ENCODE results near the gene VAV2.

The VAV2 gene

DNA sequence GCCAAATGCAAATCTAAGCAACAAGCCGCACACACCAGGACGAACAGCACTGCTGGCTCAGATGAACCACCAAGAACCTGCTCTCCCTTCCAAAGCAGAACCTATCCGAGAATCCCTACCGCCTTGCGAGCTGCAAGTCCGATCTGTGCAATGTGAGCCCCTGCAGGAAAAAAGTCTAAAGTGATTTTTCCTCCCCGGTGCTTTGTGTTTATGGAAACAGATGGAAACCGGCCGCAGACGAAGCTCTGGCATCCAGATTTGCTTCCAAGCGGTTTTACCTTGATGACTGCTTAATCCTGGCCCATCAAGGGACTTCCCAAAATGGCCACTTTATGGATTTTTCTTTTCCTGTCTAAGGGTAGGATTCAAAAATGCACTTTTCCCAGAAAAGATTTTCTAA lies 112.5 kb downstream of the VAV2 start:
- H3K4ac ChIP-seq (ENCODE audit: low read depth, low read length): peak overlapping the region; percentile 92
- no peak overlapping the region for H3K9ac ChIP-seq (ENCODE audit: low read length)
- H3K9me3 ChIP-seq (ENCODE audit: insufficient read depth, low read depth, low read length): peaks cover 2% of the 10 kb centered on the region
- H3K79me1 ChIP-seq (ENCODE audit: low read length): peaks cover 90% of the 10 kb centered on the region
- peaks cover 89 to 90% of the 10 kb centered on the region in 2 experiments for H3K4me1 ChIP-seq (ENCODE audit: control insufficient read depth in 1 of 2, insufficient read depth in 2 of 2, low read length in 2 of 2)
- peak overlapping the region; percentile 44 for H4K8ac ChIP-seq (ENCODE audit: low read depth, low read length)
- no peak overlapping the region for H4K12ac ChIP-seq (ENCODE audit: low read depth, low read length)
- peaks cover 5 to 7% of the 10 kb centered on the region in 2 experiments for H3K36me3 ChIP-seq (ENCODE audit: control insufficient read depth in 1 of 2, insufficient read depth in 2 of 2, low read length in 2 of 2)
- H3K23ac ChIP-seq (ENCODE audit: low read length): no peak overlapping the region
- peak overlapping the region; percentile 98 for H3K27ac ChIP-seq (ENCODE audit: low read depth, low read length)
- peak overlapping the region; percentile 87 for H2BK12ac ChIP-seq (ENCODE audit: low read length)
- no CpG with 5 or more reads among the region's 11 CpGs for WGBS (ENCODE audit: extremely low coverage, insufficient coverage, insufficient read length)
- H3K18ac ChIP-seq (ENCODE audit: low read length): peak overlapping the region; percentile 86
- no peak overlapping the region for H3K4me2 ChIP-seq (ENCODE audit: low read length)
- peak overlapping the region; percentile 89 for H2AK5ac ChIP-seq (ENCODE audit: low read length)
- H2AFZ ChIP-seq (ENCODE audit: insufficient read depth, low read length, poor library complexity): no peak overlapping the region
- peaks cover 82% of the 10 kb centered on the region for H3K79me2 ChIP-seq (ENCODE audit: control insufficient read depth, insufficient read depth, low read length, poor library complexity)
- peak overlapping the region; percentile 99 for H2BK120ac ChIP-seq (ENCODE audit: insufficient read depth, low read length, poor library complexity)
- H3K14ac ChIP-seq (ENCODE audit: low read length): peak overlapping the region; percentile 90
- H3K27me3 ChIP-seq (ENCODE audit: insufficient read depth, low read length): no peaks in the 10 kb centered on the region
- DNase-seq: peak in 1 of 2 donors; percentile 35
- H2BK5ac ChIP-seq (ENCODE audit: low read depth, low read length, poor library complexity): peak overlapping the region; percentile 66
- peak overlapping the region; percentile 99 for H4K91ac ChIP-seq (ENCODE audit: low read depth, low read length)
- no peak overlapping the region for H3K4me3 ChIP-seq (ENCODE audit: low read depth, low read length)

- Histone ChIP-seq H4K12ac (ENCODE audit: low read depth, low read length) (no peak overlapping the region), H3K14ac (ENCODE audit: low read length) (peak overlapping the region; percentile 90), H4K91ac (ENCODE audit: low read depth, low read length) (peak overlapping the region; percentile 94), H3K79me1 (ENCODE audit: low read length) (peaks cover 92% of the 10 kb centered on the region), H3K4me2 (ENCODE audit: low read length) (no peak overlapping the region), H2AK5ac (ENCODE audit: low read length) (peak overlapping the region; percentile 89), H3K4me1 (ENCODE audit: control insufficient read depth in 1 of 2, insufficient read depth in 2 of 2, low read length in 2 of 2) (peaks cover 88 to 89% of the 10 kb centered on the region in 2 experiments), H3K4ac (ENCODE audit: low read depth, low read length) (peak overlapping the region; percentile 92), H3K4me3 (ENCODE audit: low read depth, low read length) (peak overlapping the region; percentile 4), H2BK12ac (ENCODE audit: low read length) (peak overlapping the region; percentile 87), H2AFZ (ENCODE audit: insufficient read depth, low read length, poor library complexity) (peak overlapping the region; percentile 41), H3K79me2 (ENCODE audit: control insufficient read depth, insufficient read depth, low read length, poor library complexity) (peaks cover 80% of the 10 kb centered on the region), H3K18ac (ENCODE audit: low read length) (peak overlapping the region; percentile 86), H3K23ac (ENCODE audit: low read length) (no peak overlapping the region), H4K8ac (ENCODE audit: low read depth, low read length) (peak overlapping the region; percentile 44), H2BK120ac (ENCODE audit: insufficient read depth, low read length, poor library complexity) (peak overlapping the region; percentile 99), H3K9ac (ENCODE audit: low read length) (no peak overlapping the region), H3K36me3 (ENCODE audit: control insufficient read depth in 1 of 2, insufficient read depth in 2 of 2, low read length in 2 of 2) (peaks cover 5 to 7% of the 10 kb centered on the region in 2 experiments), H3K9me3 (ENCODE audit: insufficient read depth, low read depth, low read length) (peaks cover 2% of the 10 kb centered on the region), H3K27me3 (ENCODE audit: insufficient read depth, low read length) (no peaks in the 10 kb centered on the region), H2BK5ac (ENCODE audit: low read depth, low read length, poor library complexity) (peak overlapping the region; percentile 99), H3K27ac (ENCODE audit: low read depth, low read length) (no peak overlapping the region)
- WGBS (ENCODE audit: extremely low coverage, insufficient coverage, insufficient read length): no CpG with 5 or more reads among the region's 13 CpGs
- no peak for DNase-seq
These were observed 113.7 kb downstream of the VAV2 start for GRCh38 chr9:133878402-133878801.

DNA sequence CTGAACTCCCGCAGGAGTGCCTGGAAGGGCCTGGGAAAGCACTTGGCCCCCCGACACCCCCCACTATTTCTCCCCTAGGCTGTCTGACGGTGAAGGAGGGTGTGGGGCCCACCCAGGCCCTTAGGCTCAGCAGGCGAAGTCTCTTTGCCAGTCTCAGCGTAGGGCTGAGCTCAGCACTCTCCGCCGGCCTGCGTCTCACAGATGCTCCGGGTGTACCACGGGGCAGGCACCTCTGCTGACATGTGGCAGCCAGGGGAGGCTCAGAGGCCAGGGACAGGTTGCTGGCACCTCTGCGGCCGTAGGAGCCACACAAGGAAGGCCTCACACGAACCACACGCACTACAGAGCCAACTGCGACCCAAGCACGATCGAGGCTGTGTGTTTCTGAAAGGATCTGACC lies 114.2 kb downstream of the VAV2 start:
- Histone ChIP-seq H2BK120ac (ENCODE audit: insufficient read depth, low read length, poor library complexity) (peak overlapping the region; percentile 99), H2AK5ac (ENCODE audit: low read length) (peak overlapping the region; percentile 89), H3K18ac (ENCODE audit: low read length) (peak overlapping the region; percentile 86), H4K8ac (ENCODE audit: low read depth, low read length) (peak overlapping the region; percentile 44), H3K9me3 (ENCODE audit: insufficient read depth, low read depth, low read length) (peaks cover 2% of the 10 kb centered on the region), H3K27me3 (ENCODE audit: insufficient read depth, low read length) (no peaks in the 10 kb centered on the region), H3K4me3 (ENCODE audit: low read depth, low read length) (peak overlapping the region; percentile 4), H3K4me1 (ENCODE audit: control insufficient read depth in 1 of 2, insufficient read depth in 2 of 2, low read length in 2 of 2) (peaks cover 88 to 89% of the 10 kb centered on the region in 2 experiments), H3K4me2 (ENCODE audit: low read length) (no peak overlapping the region), H3K4ac (ENCODE audit: low read depth, low read length) (peak overlapping the region; percentile 92), H3K27ac (ENCODE audit: low read depth, low read length) (peak overlapping the region; percentile 100), H2BK12ac (ENCODE audit: low read length) (peak overlapping the region; percentile 87), H3K79me2 (ENCODE audit: control insufficient read depth, insufficient read depth, low read length, poor library complexity) (peaks cover 82% of the 10 kb centered on the region), H3K79me1 (ENCODE audit: low read length) (peaks cover 92% of the 10 kb centered on the region), H4K91ac (ENCODE audit: low read depth, low read length) (peak overlapping the region; percentile 94), H3K14ac (ENCODE audit: low read length) (peak overlapping the region; percentile 90), H2AFZ (ENCODE audit: insufficient read depth, low read length, poor library complexity) (peak overlapping the region; percentile 41), H3K9ac (ENCODE audit: low read length) (no peak overlapping the region), H4K12ac (ENCODE audit: low read depth, low read length) (no peak overlapping the region), H3K23ac (ENCODE audit: low read length) (no peak overlapping the region), H3K36me3 (ENCODE audit: control insufficient read depth in 1 of 2, insufficient read depth in 2 of 2, low read length in 2 of 2) (peaks cover 5 to 7% of the 10 kb centered on the region in 2 experiments), H2BK5ac (ENCODE audit: low read depth, low read length, poor library complexity) (peak overlapping the region; percentile 99)
- WGBS (ENCODE audit: extremely low coverage, insufficient coverage, insufficient read length): no CpG with 5 or more reads among the region's 17 CpGs
- no peak for DNase-seq

GRCh38 chr9:133877327-133877726 lies 114.8 kb downstream of the VAV2 start:
- H2AFZ ChIP-seq (ENCODE audit: insufficient read depth, low read length, poor library complexity): no peak overlapping the region
- no peak overlapping the region for H3K4me3 ChIP-seq (ENCODE audit: low read depth, low read length)
- peak overlapping the region; percentile 100 for H2AK5ac ChIP-seq (ENCODE audit: low read length)
- peaks cover 90% of the 10 kb centered on the region for H3K79me1 ChIP-seq (ENCODE audit: low read length)
- peak overlapping the region; percentile 81 for H2BK12ac ChIP-seq (ENCODE audit: low read length)
- peak overlapping the region; percentile 99 for H2BK5ac ChIP-seq (ENCODE audit: low read depth, low read length, poor library complexity)
- H3K23ac ChIP-seq (ENCODE audit: low read length): peak overlapping the region; percentile 17
- peak overlapping the region; percentile 99 for H2BK120ac ChIP-seq (ENCODE audit: insufficient read depth, low read length, poor library complexity)
- WGBS (ENCODE audit: extremely low coverage, insufficient coverage, insufficient read length): no CpG with 5 or more reads among the region's 5 CpGs
- H3K4me1 ChIP-seq (ENCODE audit: control insufficient read depth in 1 of 2, insufficient read depth in 2 of 2, low read length in 2 of 2): peaks cover 86 to 87% of the 10 kb centered on the region in 2 experiments
- peak overlapping the region; percentile 100 for H4K91ac ChIP-seq (ENCODE audit: low read depth, low read length)
- H4K8ac ChIP-seq (ENCODE audit: low read depth, low read length): peak overlapping the region; percentile 95
- H3K27ac ChIP-seq (ENCODE audit: low read depth, low read length): peak overlapping the region; percentile 100
- H3K36me3 ChIP-seq (ENCODE audit: control insufficient read depth in 1 of 2, insufficient read depth in 2 of 2, low read length in 2 of 2): peaks cover 6 to 7% of the 10 kb centered on the region in 2 experiments
- no peak overlapping the region for H3K9ac ChIP-seq (ENCODE audit: low read length)
- H3K27me3 ChIP-seq (ENCODE audit: insufficient read depth, low read length): no peaks in the 10 kb centered on the region
- no peak overlapping the region for H4K12ac ChIP-seq (ENCODE audit: low read depth, low read length)
- H3K14ac ChIP-seq (ENCODE audit: low read length): peak overlapping the region; percentile 95
- DNase-seq: no peak
- H3K4me2 ChIP-seq (ENCODE audit: low read length): no peak overlapping the region
- peak overlapping the region; percentile 96 for H3K18ac ChIP-seq (ENCODE audit: low read length)
- H3K79me2 ChIP-seq (ENCODE audit: control insufficient read depth, insufficient read depth, low read length, poor library complexity): peaks cover 79% of the 10 kb centered on the region
- peak overlapping the region; percentile 94 for H3K4ac ChIP-seq (ENCODE audit: low read depth, low read length)
- peaks cover 2% of the 10 kb centered on the region for H3K9me3 ChIP-seq (ENCODE audit: insufficient read depth, low read depth, low read length)
